ENCODE results near the gene CACNA1A.
"Not testable (repeated sequence)": the region's sequence is repeated elsewhere in the genome, so short reads cannot be mapped to it uniquely, and the experiment has no call there.

CACNA1A gene

GRCh38 chr19:13363954-13364353, 142.3 kb downstream of the CACNA1A start:
- no peak for TF ChIP-seq CTCF (conservative IDR thresholded peaks at IDR 0.05; ENCODE audit: control insufficient read depth, insufficient read depth, low read depth, low read length)
- H3K4me3 ChIP-seq (ENCODE audit: control insufficient read depth, low read depth, low read length): no peak overlapping the region

GRCh38 chr19:13363245-13363644, 143.0 kb downstream of the CACNA1A start:
- no peak for TF ChIP-seq CTCF (conservative IDR thresholded peaks at IDR 0.05; ENCODE audit: control insufficient read depth, insufficient read depth, low read depth, low read length)
- DNase-seq (ENCODE audit: low read depth): no peak
- H3K4me3 ChIP-seq (ENCODE audit: control insufficient read depth, low read depth, low read length): no peak overlapping the region

More at GRCh38 chr19:13363954-13364353, 142.3 kb downstream of the CACNA1A start:
- DNase-seq (ENCODE audit: low read depth): no peak

DNA sequence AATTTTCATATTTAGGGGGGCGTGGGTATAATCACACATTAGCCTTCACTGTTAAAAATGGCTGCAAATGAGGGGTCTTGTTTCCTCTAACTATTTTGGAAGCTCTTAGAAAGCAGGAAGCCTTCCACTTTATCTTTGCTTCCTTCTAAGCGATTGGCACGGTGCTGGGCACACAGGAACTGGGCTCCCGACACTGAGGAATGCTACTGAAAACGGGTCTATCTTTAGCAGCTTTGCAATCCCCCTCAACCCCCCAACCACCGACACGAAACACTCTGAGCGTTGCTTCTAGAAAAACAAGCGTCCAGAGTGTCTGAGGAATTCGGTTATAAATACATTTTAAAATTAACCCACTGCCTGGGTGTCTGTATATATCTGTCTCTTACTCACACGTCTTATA, 143.6 kb downstream of the CACNA1A start:
- DNase-seq (ENCODE audit: low read depth): no peak
- H3K4me3 ChIP-seq (ENCODE audit: control insufficient read depth, low read depth, low read length): no peak overlapping the region
- TF ChIP-seq CTCF (conservative IDR thresholded peaks at IDR 0.05; ENCODE audit: control insufficient read depth, insufficient read depth, low read depth, low read length): no peak

- H3K4me3 ChIP-seq (ENCODE audit: control insufficient read depth, low read depth, low read length); DNase-seq (ENCODE audit: low read depth): not testable (repeated sequence)
Observed at GRCh38 chr19:13361726-13362125, 144.6 kb downstream of the CACNA1A start.

DNA sequence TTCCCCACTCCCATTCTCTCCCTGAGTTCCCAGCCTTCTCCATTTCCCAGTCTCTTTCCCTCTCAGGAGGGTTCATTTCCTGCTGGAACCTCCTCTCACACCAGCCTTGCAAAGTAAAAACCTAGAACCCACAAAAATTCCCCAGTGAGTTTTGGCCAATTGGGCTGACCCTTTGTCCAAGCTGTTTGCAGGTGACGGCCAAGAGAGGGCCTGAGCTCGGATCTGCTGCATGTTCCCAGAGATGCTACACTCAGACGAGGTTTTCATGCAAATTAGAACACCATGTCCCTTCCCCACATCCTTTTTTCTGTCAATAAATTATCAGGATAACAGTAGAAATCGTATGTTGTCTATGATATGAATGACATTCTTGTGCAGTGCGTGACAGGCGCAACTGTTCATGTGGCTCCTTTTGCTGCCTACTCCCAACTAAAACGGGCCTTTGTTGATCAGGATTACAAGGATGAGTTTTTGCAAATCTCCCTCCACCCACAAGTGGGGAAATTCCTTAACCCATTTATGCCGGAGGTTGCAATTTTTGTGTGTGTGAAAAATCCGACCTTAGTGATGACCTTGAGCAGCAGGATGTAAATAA, 149.5 kb downstream of the CACNA1A start:
- no peak for DNase-seq (ENCODE audit: low read depth)
- no peak overlapping the region for H3K4me3 ChIP-seq (ENCODE audit: control insufficient read depth, low read depth, low read length)
- no peak for TF ChIP-seq CTCF (conservative IDR thresholded peaks at IDR 0.05; ENCODE audit: control insufficient read depth, insufficient read depth, low read depth, low read length)

DNA sequence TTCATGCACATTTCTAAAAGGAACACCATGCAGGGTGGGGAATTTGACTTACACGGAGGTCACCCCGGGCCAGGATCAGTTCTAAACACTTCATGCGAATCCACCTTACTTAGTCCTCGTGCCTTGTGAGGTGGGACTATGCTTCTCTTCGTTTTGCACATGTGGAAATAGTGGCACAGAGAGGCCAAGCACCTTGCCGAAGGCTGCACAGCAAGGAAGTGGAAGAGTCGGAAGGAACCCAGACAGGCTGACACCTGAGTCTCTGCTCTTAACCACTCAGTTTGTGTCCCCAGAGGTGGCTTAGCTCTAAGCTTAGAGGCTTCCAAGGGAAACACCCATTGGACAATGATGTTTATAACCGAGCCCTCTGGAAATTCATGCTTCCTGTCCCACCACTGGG, 150.1 kb downstream of the CACNA1A start:
- no peak for DNase-seq (ENCODE audit: low read depth)
- no peak overlapping the region for H3K4me3 ChIP-seq (ENCODE audit: control insufficient read depth, low read depth, low read length)
- TF ChIP-seq CTCF (conservative IDR thresholded peaks at IDR 0.05; ENCODE audit: control insufficient read depth, insufficient read depth, low read depth, low read length): no peak

- TF ChIP-seq CTCF (conservative IDR thresholded peaks at IDR 0.05; ENCODE audit: control insufficient read depth, insufficient read depth, low read depth, low read length): no peak
- no peak overlapping the region for H3K4me3 ChIP-seq (ENCODE audit: control insufficient read depth, low read depth, low read length)
- DNase-seq (ENCODE audit: low read depth): no peak
Observed at GRCh38 chr19:13355356-13355755, 150.9 kb downstream of the CACNA1A start.
